Measurements from ENCODE around the gene ASCC1. TPM values are rescaled to one million over a fixed set of nuclear protein-coding genes. Genes with fewer than 3 reads are reported as not detected.
A peak's percentile ranks its signal among the peaks of the same experiment; 100 is the strongest.

Gene ASCC1
- total RNA-seq, 2 experiments from 2014 or later, result 16.5 to 19.0 TPM

GRCh38 chr10:72049472-72049871, 166.6 kb downstream of the ASCC1 start:
- Mint-ChIP-seq H3K9me3 (no peaks in the 10 kb centered on the region), H3K27me3 (no peaks in the 10 kb centered on the region), H3K4me3 (no peak overlapping the region), H3K36me3 (ENCODE audit: low read depth) (no peaks in the 10 kb centered on the region), H3K27ac (no peak overlapping the region), H3K4me1 (ENCODE audit: low read depth) (peaks cover 9% of the 10 kb centered on the region)
- H3K9me3 ChIP-seq (ENCODE audit: control insufficient read depth in 1 of 2, insufficient read depth in 1 of 2, low read length in 2 of 2), result peaks cover 0 to 3% of the 10 kb centered on the region in 2 experiments
- no peaks in the 10 kb centered on the region for H3K36me3 ChIP-seq (ENCODE audit: insufficient read depth, low read length)
- CTCF ChIA-PET, result interaction anchor here (1.1 to 2.2 kb wide), 7 partner anchors 9 to 288 kb away, joined by 4 to 24 read pairs (median 10); no protein-coding TSS in a partner anchor
- TF ChIP-seq, protein P1, sequence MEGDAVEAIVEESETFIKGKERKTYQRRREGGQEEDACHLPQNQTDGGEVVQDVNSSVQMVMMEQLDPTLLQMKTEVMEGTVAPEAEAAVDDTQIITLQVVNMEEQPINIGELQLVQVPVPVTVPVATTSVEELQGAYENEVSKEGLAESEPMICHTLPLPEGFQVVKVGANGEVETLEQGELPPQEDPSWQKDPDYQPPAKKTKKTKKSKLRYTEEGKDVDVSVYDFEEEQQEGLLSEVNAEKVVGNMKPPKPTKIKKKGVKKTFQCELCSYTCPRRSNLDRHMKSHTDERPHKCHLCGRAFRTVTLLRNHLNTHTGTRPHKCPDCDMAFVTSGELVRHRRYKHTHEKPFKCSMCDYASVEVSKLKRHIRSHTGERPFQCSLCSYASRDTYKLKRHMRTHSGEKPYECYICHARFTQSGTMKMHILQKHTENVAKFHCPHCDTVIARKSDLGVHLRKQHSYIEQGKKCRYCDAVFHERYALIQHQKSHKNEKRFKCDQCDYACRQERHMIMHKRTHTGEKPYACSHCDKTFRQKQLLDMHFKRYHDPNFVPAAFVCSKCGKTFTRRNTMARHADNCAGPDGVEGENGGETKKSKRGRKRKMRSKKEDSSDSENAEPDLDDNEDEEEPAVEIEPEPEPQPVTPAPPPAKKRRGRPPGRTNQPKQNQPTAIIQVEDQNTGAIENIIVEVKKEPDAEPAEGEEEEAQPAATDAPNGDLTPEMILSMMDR (IDR thresholded peaks at IDR 0.05), result no peak
- no peak for ATAC-seq (ENCODE audit: poor library complexity)
- no peak overlapping the region for H3K4me3 ChIP-seq (ENCODE audit: low read length)
- no peak for DNase-seq
- no peak overlapping the region for H3K27ac ChIP-seq (ENCODE audit: low read depth in 1 of 2, low read length in 2 of 2)
- POLR2A ChIA-PET, result interaction anchor here (1.0 to 1.9 kb wide), 4 partner anchors 9 to 153 kb away, joined by 4 to 18 read pairs (median 8); no protein-coding TSS in a partner anchor
- H3K27me3 ChIP-seq (ENCODE audit: control insufficient read depth in 1 of 2, insufficient read depth in 2 of 2, low read length in 2 of 2), result no peaks in the 10 kb centered on the region
- intact Hi-C loops (cut with DNase I, micrococcal nuclease), result loop anchor here (2.0 to 10.0 kb wide), 6 partner anchors 132 to 735 kb away; partner anchors contain the start of gene SLC29A3 (in 1 of the 2)
- H3K4me1 ChIP-seq (ENCODE audit: insufficient read depth, low read length), result no peaks in the 10 kb centered on the region

DNA sequence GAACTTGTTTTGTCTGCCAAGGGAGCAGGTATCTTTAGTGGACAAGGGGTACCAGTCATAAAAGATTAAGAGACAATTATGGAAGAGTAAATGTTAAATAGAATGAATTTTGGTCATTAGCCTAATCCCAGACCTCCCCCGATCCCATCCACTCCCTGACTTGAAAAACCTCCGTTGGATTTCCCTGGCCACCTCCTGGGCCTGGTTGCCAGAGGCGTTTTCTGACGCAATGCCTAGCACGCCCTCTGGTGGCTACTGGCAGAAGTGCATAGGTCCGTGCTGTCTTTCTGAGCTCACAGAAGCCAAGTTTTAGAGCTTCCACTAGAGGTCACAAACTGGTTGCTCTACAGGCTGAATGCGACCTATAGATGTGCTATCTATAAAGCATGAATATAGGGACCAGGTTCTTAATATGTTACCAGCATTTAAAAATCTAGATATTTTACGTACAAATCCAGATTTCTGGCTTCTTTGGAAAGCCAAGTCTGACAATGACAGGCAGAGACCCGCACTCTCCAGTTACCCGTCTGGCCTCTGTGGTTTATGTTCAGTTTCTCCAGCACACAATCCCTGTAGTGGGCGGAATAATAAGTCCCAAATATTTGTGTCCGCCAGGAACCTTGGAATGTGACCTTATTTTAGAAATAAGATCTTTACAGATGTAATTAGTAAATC, 167.5 kb downstream of the ASCC1 start:
- Histone ChIP-seq H3K27me3 (ENCODE audit: control insufficient read depth in 1 of 2, insufficient read depth in 2 of 2, low read length in 2 of 2) (no peaks in the 10 kb centered on the region), H3K27ac (ENCODE audit: low read depth in 1 of 2, low read length in 2 of 2) (no peak overlapping the region), H3K4me3 (ENCODE audit: low read length) (no peak overlapping the region), H3K9me3 (ENCODE audit: control insufficient read depth in 1 of 2, insufficient read depth in 1 of 2, low read length in 2 of 2) (peaks cover 0 to 3% of the 10 kb centered on the region in 2 experiments), H3K36me3 (ENCODE audit: insufficient read depth, low read length) (no peaks in the 10 kb centered on the region), H3K4me1 (ENCODE audit: insufficient read depth, low read length) (no peaks in the 10 kb centered on the region)
- POLR2A ChIA-PET, result interaction anchor here (0.6 to 1.9 kb wide), 14 partner anchors 10 to 306 kb away, joined by 3 to 18 read pairs (median 4); partner anchors contain the start of genes ANAPC16, DNAJB12 and PSAP
- DNase-seq, result peak; percentile 82 to 94 (median 90)
- H3K27me3 Mint-ChIP-seq, result no peaks in the 10 kb centered on the region
- intact Hi-C loops (cut with DNase I, micrococcal nuclease), result loop anchor here (2.0 to 10.0 kb wide), 6 partner anchors 131 to 734 kb away; partner anchors contain the start of gene SLC29A3 (in 1 of the 2)
- ATAC-seq (ENCODE audit: poor library complexity), result peak; percentile 99
- H3K36me3 Mint-ChIP-seq (ENCODE audit: low read depth), result no peaks in the 10 kb centered on the region
- H3K4me3 Mint-ChIP-seq, result no peak overlapping the region
- TF ChIP-seq, protein P1 (IDR thresholded peaks at IDR 0.05), result peak; percentile 100
- CTCF ChIA-PET, result interaction anchor here (0.5 to 2.2 kb wide), 44 partner anchors 10 to 1068 kb away, joined by 3 to 24 read pairs (median 4); partner anchors contain the start of genes ANAPC16, ASCC1 and SPOCK2
- H3K9me3 Mint-ChIP-seq, result no peaks in the 10 kb centered on the region
- peaks cover 9% of the 10 kb centered on the region for H3K4me1 Mint-ChIP-seq (ENCODE audit: low read depth)
- H3K27ac Mint-ChIP-seq, result no peak overlapping the region

Other genes with a start within 250 kb of the ASCC1 start
- 100 to 1,000 TPM; 976 to 998 TPM for gene SPOCK2, start 127.7 kb downstream of the ASCC1 start, total RNA-seq
- gene ANAPC16, start 264 bp downstream of the ASCC1 start, total RNA-seq, result 10 to 100 TPM; 61.9 to 64.3 TPM
- 100 to 1,000 TPM; 427 to 436 TPM for gene DDIT4, start 57.6 kb upstream of the ASCC1 start, total RNA-seq
- 10 to 100 TPM; 25.2 to 27.0 TPM for gene DNAJB12, start 138.6 kb upstream of the ASCC1 start, total RNA-seq